ENCODE data around the gene TSTD2.
A peak's percentile ranks its signal among the peaks of the same experiment; 100 is the strongest.
"Not testable (repeated sequence)": the region's sequence is repeated elsewhere in the genome, so short reads cannot be mapped to it uniquely, and the experiment has no call there.

Gene TSTD2

GRCh38 chr9:97630591-97630990 lies 2.6 kb downstream of the TSTD2 start:
- no peak for DNase-seq (ENCODE audit: low read depth)

GRCh38 chr9:97629156-97629555 lies 4.0 kb downstream of the TSTD2 start:
- no peak for DNase-seq (ENCODE audit: low read depth)

GRCh38 chr9:97628668-97629067 lies 4.5 kb downstream of the TSTD2 start:
- no peak for DNase-seq (ENCODE audit: low read depth)

GRCh38 chr9:97627624-97628023 lies 5.5 kb downstream of the TSTD2 start:
- no peak for DNase-seq (ENCODE audit: low read depth)

- DNase-seq (ENCODE audit: low read depth): no peak
Observed at GRCh38 chr9:97625620-97626019, 7.5 kb downstream of the TSTD2 start.

- DNase-seq (ENCODE audit: low read depth): no peak
Observed at GRCh38 chr9:97623946-97624345, 9.2 kb downstream of the TSTD2 start.

- DNase-seq (ENCODE audit: low read depth): not testable (repeated sequence)
Observed at GRCh38 chr9:97622483-97622882, 10.7 kb downstream of the TSTD2 start.

- DNase-seq (ENCODE audit: low read depth): not testable (repeated sequence)
Observed at GRCh38 chr9:97620063-97620462, 13.1 kb downstream of the TSTD2 start.

GRCh38 chr9:97617939-97618416 lies 15.2 kb downstream of the TSTD2 start:
- DNase-seq (ENCODE audit: low read depth): no peak

- peak; percentile 41 for DNase-seq (ENCODE audit: low read depth)
Observed at GRCh38 chr9:97615439-97616072, 17.6 kb downstream of the TSTD2 start.

GRCh38 chr9:97604901-97605645 lies 28.1 kb downstream of the TSTD2 start:
- DNase-seq (ENCODE audit: low read depth): no peak

GRCh38 chr9:97602430-97602829 lies 30.7 kb downstream of the TSTD2 start:
- DNase-seq (ENCODE audit: low read depth): no peak

- DNase-seq (ENCODE audit: low read depth): no peak
Observed at GRCh38 chr9:97601228-97601898, 31.8 kb downstream of the TSTD2 start.

- no peak for DNase-seq (ENCODE audit: low read depth)
Observed at GRCh38 chr9:97600531-97601227, 32.5 kb downstream of the TSTD2 start.

- DNase-seq (ENCODE audit: low read depth): no peak
Observed at GRCh38 chr9:97599314-97599846, 33.8 kb downstream of the TSTD2 start.

- DNase-seq (ENCODE audit: low read depth): peak; percentile 57
Observed at GRCh38 chr9:97598461-97599288, 34.5 kb downstream of the TSTD2 start.

- DNase-seq (ENCODE audit: low read depth): no peak
Observed at GRCh38 chr9:97596906-97597305, 36.3 kb downstream of the TSTD2 start.

- no peak for DNase-seq (ENCODE audit: low read depth)
Observed at GRCh38 chr9:97594381-97594921, 38.7 kb downstream of the TSTD2 start.

GRCh38 chr9:97593960-97594359 lies 39.2 kb downstream of the TSTD2 start:
- no peak for DNase-seq (ENCODE audit: low read depth)

- DNase-seq (ENCODE audit: low read depth): no peak
Observed at GRCh38 chr9:97592126-97592525, 41.0 kb downstream of the TSTD2 start.

- DNase-seq (ENCODE audit: low read depth): no peak
Observed at GRCh38 chr9:97591535-97591934, 41.6 kb downstream of the TSTD2 start.
